Parathyroid adenoma (tissue), 2 donors: ENCODE measurements around the gene SETD1A.

ENCODE experiments used
- H2AFZ ChIP-seq: fragments of 300-600 bp; sonication (generic); one replicate; pipeline ENCODE4 v1.7.0; 2017; ENCODE audit warnings: antibody characterized with exemption, mild to moderate bottlenecking
- H3K27ac ChIP-seq: fragments of 300-600 bp; sonication (generic); one replicate; pipeline ENCODE4 v1.7.0; 2017
- H3K27me3 ChIP-seq: fragments of 300-600 bp; sonication (generic); one replicate; pipeline ENCODE4 v1.7.0; 2017; ENCODE audit warnings: low read length; ENCODE audit not compliant: control insufficient read depth, insufficient read depth
- H3K36me3 ChIP-seq: fragments of 300-600 bp; sonication (generic); one replicate; pipeline ENCODE4 v1.7.0; 2017; ENCODE audit warnings: low read length; ENCODE audit not compliant: control insufficient read depth, insufficient read depth
- H3K4me1 ChIP-seq: fragments of 300-600 bp; sonication (generic); one replicate; pipeline ENCODE4 v1.7.0; 2017; ENCODE audit warnings: control low read depth
- H3K4me2 ChIP-seq: fragments of 300-600 bp; sonication (generic); one replicate; pipeline ENCODE4 v1.7.0; 2017; ENCODE audit warnings: low read length
- H3K4me3 ChIP-seq: fragments of 300-600 bp; sonication (generic); one replicate; pipeline ENCODE4 v1.7.0; 2017; ENCODE audit warnings: low read depth, low read length
- H3K79me2 ChIP-seq: fragments of 300-600 bp; sonication (generic); one replicate; pipeline ENCODE4 v1.7.0; 2017; ENCODE audit warnings: control low read depth
- H3K9ac ChIP-seq: fragments of 300-600 bp; sonication (generic); one replicate; pipeline ENCODE4 v1.7.0; 2017; ENCODE audit warnings: mild to moderate bottlenecking
- H3K9me3 ChIP-seq: fragments of 300-600 bp; sonication (generic); one replicate; pipeline ENCODE4 v1.7.0; 2017; ENCODE audit warnings: low read length; ENCODE audit not compliant: control insufficient read depth
- TF ChIP-seq, protein P1 (sequence below): fragments of 300-600 bp; sonication (generic); IDR thresholded peaks from one replicate; pipeline ENCODE4 v1.7.0; 2017; ENCODE audit warnings: antibody characterized with exemption, mild to moderate bottlenecking
- donor health status: primary hyperparathyroidism.

Gene SETD1A

DNA sequence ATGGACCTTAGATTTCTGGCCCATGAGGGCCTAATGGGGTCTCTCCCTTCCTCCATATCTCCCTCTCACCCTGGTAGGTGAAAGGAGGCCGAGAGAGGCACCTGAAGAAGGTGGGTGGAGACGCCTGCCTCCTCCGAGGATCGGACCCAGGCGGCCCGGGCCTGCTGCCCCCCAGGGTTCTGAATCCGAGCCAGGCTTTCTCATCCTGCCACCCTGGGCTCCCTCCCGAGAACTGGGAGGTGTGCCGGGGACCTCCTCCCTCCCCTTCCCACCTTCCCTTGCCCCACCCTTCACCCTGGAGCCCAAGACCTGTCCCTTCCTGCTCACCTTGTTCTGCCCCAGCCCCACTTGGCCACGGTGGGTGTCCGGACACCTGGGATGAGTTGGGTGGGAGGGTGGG lies 29.2 kb upstream of the SETD1A start:
- Histone ChIP-seq H2AFZ (no peak overlapping the region), H3K27ac (no peak overlapping the region), H3K9ac (no peak overlapping the region), H3K79me2 (no peaks in the 10 kb centered on the region), H3K36me3 (no peaks in the 10 kb centered on the region), H3K4me1 (peaks cover 6% of the 10 kb centered on the region), H3K9me3 (no peaks in the 10 kb centered on the region), H3K4me2 (no peak overlapping the region), H3K4me3 (no peak overlapping the region), H3K27me3 (no peaks in the 10 kb centered on the region)
- TF ChIP-seq, protein P1, sequence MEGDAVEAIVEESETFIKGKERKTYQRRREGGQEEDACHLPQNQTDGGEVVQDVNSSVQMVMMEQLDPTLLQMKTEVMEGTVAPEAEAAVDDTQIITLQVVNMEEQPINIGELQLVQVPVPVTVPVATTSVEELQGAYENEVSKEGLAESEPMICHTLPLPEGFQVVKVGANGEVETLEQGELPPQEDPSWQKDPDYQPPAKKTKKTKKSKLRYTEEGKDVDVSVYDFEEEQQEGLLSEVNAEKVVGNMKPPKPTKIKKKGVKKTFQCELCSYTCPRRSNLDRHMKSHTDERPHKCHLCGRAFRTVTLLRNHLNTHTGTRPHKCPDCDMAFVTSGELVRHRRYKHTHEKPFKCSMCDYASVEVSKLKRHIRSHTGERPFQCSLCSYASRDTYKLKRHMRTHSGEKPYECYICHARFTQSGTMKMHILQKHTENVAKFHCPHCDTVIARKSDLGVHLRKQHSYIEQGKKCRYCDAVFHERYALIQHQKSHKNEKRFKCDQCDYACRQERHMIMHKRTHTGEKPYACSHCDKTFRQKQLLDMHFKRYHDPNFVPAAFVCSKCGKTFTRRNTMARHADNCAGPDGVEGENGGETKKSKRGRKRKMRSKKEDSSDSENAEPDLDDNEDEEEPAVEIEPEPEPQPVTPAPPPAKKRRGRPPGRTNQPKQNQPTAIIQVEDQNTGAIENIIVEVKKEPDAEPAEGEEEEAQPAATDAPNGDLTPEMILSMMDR = no peak

- Histone ChIP-seq H3K4me1 (peaks cover 6% of the 10 kb centered on the region), H3K27me3 (no peaks in the 10 kb centered on the region), H2AFZ (no peak overlapping the region), H3K79me2 (peaks cover 4% of the 10 kb centered on the region), H3K36me3 (no peaks in the 10 kb centered on the region), H3K9me3 (no peaks in the 10 kb centered on the region), H3K27ac (no peak overlapping the region), H3K4me2 (no peak overlapping the region), H3K9ac (no peak overlapping the region), H3K4me3 (no peak overlapping the region)
- TF ChIP-seq, protein P1 = no peak
Measured at GRCh38 chr16:30929167-30929566, 28.4 kb upstream of the SETD1A start.

- Histone ChIP-seq H2AFZ (no peak overlapping the region), H3K79me2 (peaks cover 4% of the 10 kb centered on the region), H3K36me3 (no peaks in the 10 kb centered on the region), H3K9ac (no peak overlapping the region), H3K4me1 (no peaks in the 10 kb centered on the region), H3K27me3 (no peaks in the 10 kb centered on the region), H3K4me2 (no peak overlapping the region), H3K27ac (no peak overlapping the region), H3K9me3 (no peaks in the 10 kb centered on the region), H3K4me3 (no peak overlapping the region)
- TF ChIP-seq, protein P1 = no peak
Measured at GRCh38 chr16:30930160-30930571, 27.4 kb upstream of the SETD1A start.

GRCh38 chr16:30931068-30931650 lies 26.4 kb upstream of the SETD1A start:
- no peak overlapping the region for H3K4me2 ChIP-seq
- peaks cover 4% of the 10 kb centered on the region for H3K79me2 ChIP-seq
- no peaks in the 10 kb centered on the region for H3K36me3 ChIP-seq
- no peaks in the 10 kb centered on the region for H3K27me3 ChIP-seq
- TF ChIP-seq, protein P1 = no peak
- H3K27ac ChIP-seq = no peak overlapping the region
- H3K4me1 ChIP-seq = no peaks in the 10 kb centered on the region
- H3K9me3 ChIP-seq = no peaks in the 10 kb centered on the region
- H2AFZ ChIP-seq = no peak overlapping the region
- H3K4me3 ChIP-seq = no peak overlapping the region
- H3K9ac ChIP-seq = no peak overlapping the region

- Histone ChIP-seq H3K27me3 (no peaks in the 10 kb centered on the region), H3K27ac (no peak overlapping the region), H3K79me2 (peaks cover 4% of the 10 kb centered on the region), H3K4me1 (no peaks in the 10 kb centered on the region), H2AFZ (no peak overlapping the region), H3K4me2 (no peak overlapping the region), H3K9ac (no peak overlapping the region), H3K36me3 (no peaks in the 10 kb centered on the region), H3K4me3 (no peak overlapping the region), H3K9me3 (no peaks in the 10 kb centered on the region)
- TF ChIP-seq, protein P1 = peak; percentile 43
Measured at GRCh38 chr16:30934827-30935557, 22.6 kb upstream of the SETD1A start.
